Measurements from ENCODE around the gene TMCO4.
"Not testable (repeated sequence)": the region's sequence is repeated elsewhere in the genome, so short reads cannot be mapped to it uniquely, and the experiment has no call there.

Gene TMCO4

GRCh38 chr1:19639999-19640362, 159.7 kb downstream of the TMCO4 start:
- Histone ChIP-seq H3K27me3 (ENCODE audit: insufficient read depth, low read length) (peaks cover 16% of the 10 kb centered on the region), H4K91ac (ENCODE audit: low read depth, low read length) (no peak overlapping the region), H3K27ac (ENCODE audit: low read depth, low read length) (no peak overlapping the region), H3K36me3 (ENCODE audit: control insufficient read depth in 1 of 2, insufficient read depth in 2 of 2, low read length in 2 of 2) (no peaks in the 10 kb centered on the region), H3K4me3 (ENCODE audit: low read depth, low read length) (no peak overlapping the region), H3K23ac (ENCODE audit: low read length) (no peak overlapping the region), H3K4ac (ENCODE audit: low read depth, low read length) (no peak overlapping the region), H4K12ac (ENCODE audit: low read depth, low read length) (no peak overlapping the region), H2BK12ac (ENCODE audit: low read length) (no peak overlapping the region), H2AK5ac (ENCODE audit: low read length) (no peak overlapping the region), H3K4me1 (ENCODE audit: control insufficient read depth in 1 of 2, insufficient read depth in 2 of 2, low read length in 2 of 2) (peaks cover 0 to 8% of the 10 kb centered on the region in 2 experiments), H2BK120ac (ENCODE audit: insufficient read depth, low read length, poor library complexity) (no peak overlapping the region), H3K9me3 (ENCODE audit: insufficient read depth, low read depth, low read length) (peaks cover 2% of the 10 kb centered on the region), H3K79me1 (ENCODE audit: low read length) (peaks cover 5% of the 10 kb centered on the region), H3K9ac (ENCODE audit: low read length) (no peak overlapping the region), H4K8ac (ENCODE audit: low read depth, low read length) (no peak overlapping the region), H3K18ac (ENCODE audit: low read length) (no peak overlapping the region), H2BK5ac (ENCODE audit: low read depth, low read length, poor library complexity) (no peak overlapping the region), H3K4me2 (ENCODE audit: low read length) (no peak overlapping the region), H2AFZ (ENCODE audit: insufficient read depth, low read length, poor library complexity) (no peak overlapping the region), H3K79me2 (ENCODE audit: control insufficient read depth, insufficient read depth, low read length, poor library complexity) (peaks cover 3% of the 10 kb centered on the region), H3K14ac (ENCODE audit: low read length) (no peak overlapping the region)
- no peak for DNase-seq
- no CpG with 5 or more reads among the region's 3 CpGs for WGBS (ENCODE audit: extremely low coverage, insufficient coverage, insufficient read length)

- H3K4me2 ChIP-seq (ENCODE audit: low read length); H3K14ac ChIP-seq (ENCODE audit: low read length); H3K27ac ChIP-seq (ENCODE audit: low read depth, low read length); H3K79me1 ChIP-seq (ENCODE audit: low read length); H2AK5ac ChIP-seq (ENCODE audit: low read length); H3K4ac ChIP-seq (ENCODE audit: low read depth, low read length); H3K79me2 ChIP-seq (ENCODE audit: control insufficient read depth, insufficient read depth, low read length, poor library complexity); H4K12ac ChIP-seq (ENCODE audit: low read depth, low read length); H3K9me3 ChIP-seq (ENCODE audit: insufficient read depth, low read depth, low read length); H3K27me3 ChIP-seq (ENCODE audit: insufficient read depth, low read length); H2BK12ac ChIP-seq (ENCODE audit: low read length); H4K8ac ChIP-seq (ENCODE audit: low read depth, low read length); H3K4me3 ChIP-seq (ENCODE audit: low read depth, low read length); H3K23ac ChIP-seq (ENCODE audit: low read length); H3K36me3 ChIP-seq (ENCODE audit: control insufficient read depth in 1 of 2, insufficient read depth in 2 of 2, low read length in 2 of 2); H3K9ac ChIP-seq (ENCODE audit: low read length); H4K91ac ChIP-seq (ENCODE audit: low read depth, low read length); H3K4me1 ChIP-seq (ENCODE audit: control insufficient read depth in 1 of 2, insufficient read depth in 2 of 2, low read length in 2 of 2); H2BK5ac ChIP-seq (ENCODE audit: low read depth, low read length, poor library complexity); H2BK120ac ChIP-seq (ENCODE audit: insufficient read depth, low read length, poor library complexity); H2AFZ ChIP-seq (ENCODE audit: insufficient read depth, low read length, poor library complexity); H3K18ac ChIP-seq (ENCODE audit: low read length); DNase-seq: not testable (repeated sequence)
- WGBS (ENCODE audit: extremely low coverage, insufficient coverage, insufficient read length), result no CpG with 5 or more reads among the region's 10 CpGs
These were observed 160.5 kb downstream of the TMCO4 start for GRCh38 chr1:19639228-19639627.

- Histone ChIP-seq H3K4ac (ENCODE audit: low read depth, low read length) (no peak overlapping the region), H4K12ac (ENCODE audit: low read depth, low read length) (no peak overlapping the region), H2AK5ac (ENCODE audit: low read length) (no peak overlapping the region), H2BK12ac (ENCODE audit: low read length) (no peak overlapping the region), H4K8ac (ENCODE audit: low read depth, low read length) (no peak overlapping the region), H2BK120ac (ENCODE audit: insufficient read depth, low read length, poor library complexity) (no peak overlapping the region), H3K14ac (ENCODE audit: low read length) (no peak overlapping the region), H3K79me1 (ENCODE audit: low read length) (no peaks in the 10 kb centered on the region), H3K4me1 (ENCODE audit: control insufficient read depth in 1 of 2, insufficient read depth in 2 of 2, low read length in 2 of 2) (peaks cover 0 to 3% of the 10 kb centered on the region in 2 experiments), H3K36me3 (ENCODE audit: control insufficient read depth in 1 of 2, insufficient read depth in 2 of 2, low read length in 2 of 2) (no peaks in the 10 kb centered on the region), H3K9ac (ENCODE audit: low read length) (no peak overlapping the region), H3K27me3 (ENCODE audit: insufficient read depth, low read length) (no peaks in the 10 kb centered on the region), H3K27ac (ENCODE audit: low read depth, low read length) (no peak overlapping the region), H3K79me2 (ENCODE audit: control insufficient read depth, insufficient read depth, low read length, poor library complexity) (no peaks in the 10 kb centered on the region), H4K91ac (ENCODE audit: low read depth, low read length) (no peak overlapping the region), H3K18ac (ENCODE audit: low read length) (no peak overlapping the region), H3K4me3 (ENCODE audit: low read depth, low read length) (no peak overlapping the region), H3K9me3 (ENCODE audit: insufficient read depth, low read depth, low read length) (no peaks in the 10 kb centered on the region), H2AFZ (ENCODE audit: insufficient read depth, low read length, poor library complexity) (no peak overlapping the region), H2BK5ac (ENCODE audit: low read depth, low read length, poor library complexity) (no peak overlapping the region), H3K4me2 (ENCODE audit: low read length) (no peak overlapping the region), H3K23ac (ENCODE audit: low read length) (no peak overlapping the region)
- DNase-seq, result no peak
- WGBS (ENCODE audit: extremely low coverage, insufficient coverage, insufficient read length), result no CpG with 5 or more reads among the region's 10 CpGs
These were observed 162.1 kb downstream of the TMCO4 start for GRCh38 chr1:19637606-19638005.

- not testable (repeated sequence) for H3K23ac ChIP-seq (ENCODE audit: low read length)
- WGBS (ENCODE audit: extremely low coverage, insufficient coverage, insufficient read length), result no CpG with 5 or more reads among the region's 10 CpGs
These were observed 163.0 kb downstream of the TMCO4 start for GRCh38 chr1:19636749-19637148.

More at GRCh38 chr1:19636749-19637148, 163.0 kb downstream of the TMCO4 start:
- not testable (repeated sequence) for H3K9ac ChIP-seq (ENCODE audit: low read length); H4K8ac ChIP-seq (ENCODE audit: low read depth, low read length); H3K27ac ChIP-seq (ENCODE audit: low read depth, low read length); H3K36me3 ChIP-seq (ENCODE audit: control insufficient read depth in 1 of 2, insufficient read depth in 2 of 2, low read length in 2 of 2); H3K27me3 ChIP-seq (ENCODE audit: insufficient read depth, low read length); DNase-seq; H3K14ac ChIP-seq (ENCODE audit: low read length); H2AFZ ChIP-seq (ENCODE audit: insufficient read depth, low read length, poor library complexity); H2BK120ac ChIP-seq (ENCODE audit: insufficient read depth, low read length, poor library complexity); H3K4ac ChIP-seq (ENCODE audit: low read depth, low read length); H3K4me2 ChIP-seq (ENCODE audit: low read length); H3K79me1 ChIP-seq (ENCODE audit: low read length); H2AK5ac ChIP-seq (ENCODE audit: low read length); H3K4me1 ChIP-seq (ENCODE audit: control insufficient read depth in 1 of 2, insufficient read depth in 2 of 2, low read length in 2 of 2); H2BK5ac ChIP-seq (ENCODE audit: low read depth, low read length, poor library complexity); H3K4me3 ChIP-seq (ENCODE audit: low read depth, low read length); H3K79me2 ChIP-seq (ENCODE audit: control insufficient read depth, insufficient read depth, low read length, poor library complexity); H4K91ac ChIP-seq (ENCODE audit: low read depth, low read length); H4K12ac ChIP-seq (ENCODE audit: low read depth, low read length); H3K18ac ChIP-seq (ENCODE audit: low read length); H3K9me3 ChIP-seq (ENCODE audit: insufficient read depth, low read depth, low read length); H2BK12ac ChIP-seq (ENCODE audit: low read length)
